GM18498 (cell line): ENCODE results near the gene PRKD1.

Source experiments
- ATAC-seq: cut with Tn5 transposase; IDR thresholded peaks from one replicate; pipeline ENCODE4 v1.9.1; 2021; ENCODE audit warnings: mild to moderate bottlenecking, moderate library complexity; ENCODE audit not compliant: unreplicated experiment

The PRKD1 gene

DNA sequence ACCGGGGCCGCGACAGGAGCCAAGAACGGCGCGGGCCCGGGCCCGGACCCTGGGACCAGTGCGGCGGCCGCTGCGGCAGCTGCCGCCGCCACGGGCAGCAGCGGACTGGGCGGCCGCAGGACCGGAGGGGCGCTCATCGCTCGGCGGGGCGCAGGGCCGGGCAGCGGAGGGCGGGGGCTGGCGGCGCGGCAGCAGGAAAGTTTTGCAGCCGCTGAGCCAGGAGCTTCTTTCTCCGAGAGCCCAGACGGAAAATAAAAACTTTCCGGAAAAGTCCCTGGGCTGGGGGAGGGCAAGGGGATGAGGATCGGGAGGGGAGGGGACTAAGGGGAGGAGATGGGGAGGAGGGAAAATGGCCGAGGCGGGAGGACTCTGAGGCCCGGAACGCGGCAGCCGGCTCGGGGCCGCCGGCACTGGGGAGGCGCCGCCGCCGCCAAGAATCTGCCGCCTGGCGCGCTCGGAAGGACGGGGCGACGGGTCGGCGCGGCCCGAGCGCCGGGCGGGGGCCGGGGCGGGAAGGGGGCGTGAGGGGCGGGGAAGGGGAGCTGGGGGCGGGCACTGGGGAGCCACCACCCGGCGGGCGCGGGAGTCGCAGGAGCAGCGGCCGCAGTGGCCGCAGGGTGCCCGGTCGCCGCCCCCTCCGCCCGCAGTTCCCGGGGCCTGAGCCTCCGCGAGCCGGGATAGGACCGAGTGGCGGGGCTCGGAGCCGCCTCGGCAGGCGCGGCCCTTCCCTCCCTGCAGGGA is at the start of gene PRKD1:
Gene PRKD1, minus strand, starts transcription at position 472 of the 741 bp plus-strand sequence.
- peak; percentile 57 for ATAC-seq

DNA sequence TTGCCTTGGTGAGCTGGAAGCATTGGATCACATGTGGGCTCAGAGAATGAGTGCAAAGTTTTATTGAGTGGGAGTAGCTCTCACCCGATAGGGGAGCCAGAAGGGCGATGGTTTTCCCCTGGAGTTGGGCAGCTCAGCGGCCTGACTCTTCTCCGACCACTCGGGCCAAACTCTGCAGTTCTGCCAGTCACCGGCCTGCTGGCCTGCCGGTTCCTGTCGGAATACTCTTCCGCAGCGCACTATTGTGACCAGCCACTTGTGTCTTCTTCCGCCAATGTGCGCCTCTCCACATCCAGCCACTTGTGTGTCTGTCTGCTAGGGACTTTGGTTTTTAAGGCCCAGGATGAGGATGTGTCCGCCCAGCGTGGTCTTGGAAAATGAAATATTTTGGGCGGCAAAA is 43.5 kb upstream of the PRKD1 start:
- no peak for ATAC-seq

DNA sequence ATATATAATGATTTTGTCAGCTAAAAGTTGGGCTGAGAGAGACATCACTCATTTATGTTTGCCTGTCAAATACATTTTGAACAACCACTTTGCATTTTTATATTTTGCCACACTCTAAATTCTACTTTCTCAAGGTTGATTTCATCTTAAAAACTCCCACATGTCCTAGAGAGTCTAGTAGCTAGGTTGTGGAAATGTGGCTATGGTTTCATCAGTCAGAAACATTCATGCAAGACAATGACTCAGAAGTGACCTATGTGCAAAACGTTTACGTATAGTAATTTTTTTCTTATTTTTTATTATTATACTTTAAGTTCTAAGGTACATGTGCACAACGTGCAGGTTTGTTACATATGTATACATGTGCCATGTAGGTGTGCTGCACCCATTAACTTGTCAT is 27.4 kb upstream of the PRKD1 start:
- no peak for ATAC-seq

DNA sequence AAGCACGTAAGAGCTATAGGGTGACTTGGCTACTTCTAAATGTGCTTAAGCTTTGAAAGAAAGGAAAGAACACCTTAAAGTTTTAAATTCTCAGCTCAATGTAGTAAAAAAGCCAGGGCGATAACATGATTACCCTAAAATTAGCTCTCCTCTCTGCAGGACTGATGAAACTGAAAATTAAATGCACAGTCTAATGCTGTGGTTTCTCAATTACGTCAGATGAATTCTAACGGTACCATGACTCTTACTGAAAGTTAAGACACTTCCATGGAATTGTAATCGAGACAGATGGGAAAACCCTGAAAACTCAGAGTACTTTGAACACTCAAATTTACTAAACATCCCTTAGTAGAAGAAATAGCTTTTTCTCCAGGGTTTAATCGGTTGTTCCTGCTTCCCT is 25.9 kb upstream of the PRKD1 start:
- no peak for ATAC-seq

DNA sequence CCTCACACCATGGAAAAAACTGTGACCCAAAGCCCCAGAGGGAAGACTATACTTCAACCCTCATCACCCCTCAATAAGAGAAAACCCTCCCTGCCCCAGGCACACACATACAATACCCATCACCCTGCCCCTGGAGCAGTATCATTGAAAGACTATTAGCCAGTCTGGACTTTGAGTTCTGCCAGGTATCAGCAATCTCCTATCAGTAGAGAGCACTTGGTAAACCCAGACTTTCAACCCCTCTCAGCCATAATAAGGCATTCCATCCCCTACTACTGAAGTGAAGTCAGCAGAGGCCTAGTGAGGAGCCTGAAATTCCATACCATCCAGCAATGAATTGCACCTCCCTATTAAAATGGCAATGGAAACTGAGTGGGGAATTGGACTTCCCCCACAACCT is 16.4 kb upstream of the PRKD1 start:
- ATAC-seq: no peak

DNA sequence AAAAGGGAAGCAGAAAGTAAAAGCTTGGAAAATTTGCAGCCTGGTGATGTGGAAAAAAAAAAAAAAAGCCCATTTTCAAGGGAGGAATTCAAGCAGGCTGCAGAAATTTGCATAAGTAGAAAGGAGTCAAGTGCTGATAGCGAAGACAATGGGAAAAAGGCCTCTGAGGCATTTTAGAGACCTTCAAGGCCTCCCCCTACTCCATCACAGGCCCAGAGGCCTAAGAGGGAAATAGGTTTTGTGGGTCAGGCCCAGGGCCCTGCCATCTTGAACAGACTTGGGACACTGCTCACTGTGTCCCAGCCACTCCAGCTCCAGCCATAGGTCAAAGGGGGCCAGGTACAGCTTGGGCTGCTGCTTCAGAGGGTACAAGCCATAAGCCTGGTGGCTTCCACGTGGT is 13.8 kb upstream of the PRKD1 start:
- no peak for ATAC-seq

DNA sequence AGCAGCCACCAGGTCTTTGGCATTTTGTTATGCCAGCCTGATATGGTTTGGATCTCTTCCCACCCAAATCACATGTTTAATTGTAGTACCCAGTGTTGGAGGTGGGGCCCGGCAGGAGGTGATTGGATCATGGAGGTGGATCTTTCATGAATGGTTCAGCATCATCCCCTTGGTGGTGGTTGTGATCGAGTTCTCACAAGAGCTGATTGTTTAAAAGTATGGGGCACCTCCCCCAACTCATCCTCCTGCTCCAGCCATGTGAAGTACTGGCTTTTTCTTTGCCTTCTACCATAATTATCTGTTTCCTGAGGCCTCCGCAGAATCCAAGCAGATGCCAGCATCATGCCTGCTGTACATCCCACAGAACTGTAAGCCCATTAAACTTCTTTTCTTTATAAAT is 12.8 kb upstream of the PRKD1 start:
- ATAC-seq: no peak

DNA sequence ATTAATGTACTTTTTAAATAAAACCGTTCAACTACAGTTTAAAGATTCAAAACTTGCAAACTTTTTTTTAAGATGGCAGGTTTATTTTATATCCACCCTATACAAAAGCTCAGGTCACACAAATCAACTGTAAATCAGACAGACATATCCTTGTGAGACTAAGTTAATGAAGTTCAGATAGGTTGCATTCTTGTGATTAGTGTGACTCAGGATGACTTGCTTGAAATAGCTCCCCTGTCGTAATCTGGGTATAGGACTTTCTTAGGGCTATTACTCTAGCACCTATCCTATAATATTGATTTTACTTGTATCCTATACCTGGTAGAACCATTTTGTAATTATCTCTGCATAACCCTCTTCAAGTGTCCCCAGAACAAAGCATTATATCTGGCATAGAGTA is 9.5 kb upstream of the PRKD1 start:
- ATAC-seq: no peak

DNA sequence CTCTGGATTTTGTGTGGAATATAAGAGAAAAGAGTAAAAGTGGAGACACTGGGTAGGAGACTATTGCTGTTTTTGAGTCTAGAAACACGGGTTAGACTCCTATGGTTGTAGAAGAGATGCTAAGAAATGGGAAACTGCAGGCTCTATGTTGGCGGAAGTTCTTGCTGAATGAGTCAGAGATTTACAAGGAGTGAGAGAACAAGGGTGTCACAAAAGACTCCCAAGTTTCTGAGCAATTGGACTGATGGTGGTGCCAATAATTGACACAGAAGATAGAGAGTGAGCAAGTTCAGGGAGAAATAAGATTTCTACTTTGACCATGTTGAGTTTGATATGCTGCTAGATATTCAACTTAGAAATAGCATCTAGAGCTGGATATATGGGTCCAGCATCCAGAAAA is 2.6 kb upstream of the PRKD1 start:
- no peak for ATAC-seq

DNA sequence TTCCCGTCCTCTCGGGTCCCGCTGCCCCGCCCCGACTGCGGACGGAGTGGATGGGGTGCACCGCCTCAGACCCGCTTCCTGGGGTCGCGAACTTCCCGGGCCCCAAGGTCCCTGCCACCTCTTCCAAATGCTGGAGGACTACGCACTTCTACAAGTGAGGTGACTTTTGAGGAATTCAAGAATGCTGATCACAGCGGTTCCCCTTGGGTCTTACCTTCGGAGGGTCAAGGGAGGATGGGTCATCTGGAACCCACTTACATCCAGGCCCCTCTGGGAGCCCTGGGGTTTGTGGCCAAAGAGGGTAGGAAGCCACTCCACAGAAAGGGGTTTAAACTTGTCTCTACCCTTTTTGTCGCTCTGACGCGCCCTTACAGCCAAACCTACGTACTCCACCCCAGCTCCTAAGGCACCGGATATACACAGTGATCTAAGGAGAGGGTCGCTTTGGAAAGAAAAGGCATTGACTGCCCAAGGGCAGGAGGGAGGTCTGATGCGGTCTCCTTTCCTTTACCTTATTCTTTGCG is 532 bp upstream of the PRKD1 start:
- ATAC-seq: no peak

DNA sequence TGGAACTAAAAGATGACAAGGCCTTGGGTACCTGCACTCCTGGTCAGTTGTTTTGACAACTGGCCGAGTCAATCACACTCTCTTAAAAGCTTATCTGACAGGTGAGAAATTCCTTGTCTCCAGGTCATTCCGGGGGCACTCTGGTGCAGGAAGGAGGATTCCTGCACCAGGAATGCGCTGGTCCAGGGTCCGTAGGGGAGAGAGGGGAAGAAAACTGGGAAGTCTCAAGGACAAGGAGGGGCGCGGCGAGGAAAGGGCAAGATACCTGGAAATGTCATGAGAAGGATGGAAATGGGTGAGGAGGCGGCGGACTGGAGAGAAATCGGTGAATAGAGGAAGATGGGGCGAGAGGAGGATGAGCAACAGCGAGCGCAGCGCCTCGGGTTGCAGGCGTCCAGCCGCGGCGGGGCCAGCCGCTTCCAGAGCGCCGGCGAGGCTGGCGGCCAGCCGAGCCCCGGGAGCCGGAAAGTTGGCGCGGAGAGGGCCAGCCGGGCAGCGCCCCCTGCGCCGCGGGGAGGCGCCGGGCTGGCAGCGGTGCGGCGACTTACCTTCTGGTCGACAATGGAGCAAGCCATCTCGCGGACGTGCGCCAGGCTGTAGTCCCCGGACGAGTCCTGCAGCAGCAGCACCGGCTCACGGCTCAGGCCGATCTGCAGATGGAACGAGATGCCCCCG is 809 bp downstream of the PRKD1 start:
- ATAC-seq: peak; percentile 61

DNA sequence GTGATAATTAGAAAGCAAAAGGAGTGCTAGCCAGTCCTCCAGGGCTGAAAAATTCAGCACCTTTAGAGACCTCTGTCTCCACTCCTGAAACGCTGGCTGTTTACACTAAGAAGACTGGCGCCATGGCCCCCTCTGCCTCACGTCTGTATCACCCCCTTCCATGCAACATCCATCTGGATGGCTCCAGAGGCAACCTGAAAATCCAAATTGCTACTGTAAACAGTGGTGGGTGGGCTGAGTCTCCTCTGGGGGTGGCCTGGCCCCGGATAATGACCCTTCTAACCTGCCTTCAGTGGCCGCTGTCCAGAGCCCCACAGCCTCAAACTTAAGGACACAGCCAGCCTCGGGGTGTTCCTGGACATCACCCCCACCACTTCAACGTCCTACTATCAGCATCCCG is 1.4 kb downstream of the PRKD1 start:
- no peak for ATAC-seq

DNA sequence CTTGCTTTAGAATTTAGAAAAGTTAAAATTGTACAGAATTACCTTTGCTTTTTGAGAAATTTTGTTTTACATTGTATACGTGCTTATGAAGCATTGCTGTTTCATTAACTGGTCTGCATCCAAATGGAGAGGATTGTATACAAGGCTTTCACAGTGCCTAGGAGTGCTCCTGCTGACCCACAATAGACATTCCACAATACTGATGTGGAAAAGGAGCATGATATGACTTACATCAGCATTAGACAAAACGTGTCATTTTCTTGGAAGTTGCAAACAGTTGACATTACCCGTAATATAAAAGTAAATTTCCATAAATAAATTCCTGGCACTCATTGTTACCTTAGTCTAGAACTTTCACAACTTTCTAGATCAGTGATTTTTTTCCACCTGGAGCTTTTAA is 1.9 kb downstream of the PRKD1 start:
- ATAC-seq: no peak

DNA sequence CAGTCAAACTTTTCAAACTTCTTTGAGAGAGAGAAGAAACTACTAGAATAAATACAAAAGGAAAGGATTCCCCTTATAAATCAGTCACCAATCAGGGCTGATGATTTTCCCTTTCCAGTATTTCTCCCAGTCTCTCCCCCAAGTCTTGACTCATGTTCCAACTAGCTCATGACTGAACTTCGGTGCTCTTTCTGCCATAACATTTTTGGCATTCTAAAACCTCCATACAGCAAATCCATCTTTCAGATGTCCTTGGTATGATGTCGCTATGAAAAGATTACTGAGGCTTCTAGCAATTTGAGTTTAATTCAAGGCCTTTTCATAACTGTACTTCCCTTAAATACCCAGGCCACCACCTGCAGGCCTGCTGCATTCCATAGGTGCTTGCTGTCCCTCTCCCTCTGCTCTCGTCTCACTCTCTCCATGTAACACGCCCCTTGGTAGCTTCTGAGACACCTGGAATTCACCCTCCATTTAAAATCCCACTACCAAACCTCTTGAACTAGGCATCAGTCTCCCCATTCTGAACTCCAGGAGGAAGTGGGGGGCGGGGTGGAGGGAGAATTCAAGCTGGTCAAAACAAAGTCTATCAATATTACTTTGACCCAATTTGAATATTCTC is 2.4 kb downstream of the PRKD1 start:
- ATAC-seq: no peak

DNA sequence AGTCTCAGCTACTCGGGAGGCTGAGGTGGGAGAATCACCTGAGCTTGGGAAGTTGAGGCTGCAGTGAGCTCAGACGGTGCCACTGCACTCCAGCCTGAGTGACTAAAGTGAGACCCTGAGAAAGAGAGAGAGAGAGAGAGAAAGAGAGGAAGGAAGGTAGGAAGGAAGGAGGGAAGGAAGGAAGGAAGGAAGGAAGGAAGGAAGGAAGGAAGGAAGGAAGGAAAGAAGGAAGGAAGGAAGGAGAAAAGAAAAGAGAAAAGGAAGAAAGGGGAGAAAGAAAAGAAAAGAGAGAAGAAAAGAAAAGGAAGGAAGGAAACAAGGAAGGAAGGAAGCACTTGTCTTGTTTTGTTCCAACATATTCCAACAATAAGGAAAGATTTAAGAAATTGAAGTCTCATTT is 7.8 kb downstream of the PRKD1 start:
- ATAC-seq: no peak

DNA sequence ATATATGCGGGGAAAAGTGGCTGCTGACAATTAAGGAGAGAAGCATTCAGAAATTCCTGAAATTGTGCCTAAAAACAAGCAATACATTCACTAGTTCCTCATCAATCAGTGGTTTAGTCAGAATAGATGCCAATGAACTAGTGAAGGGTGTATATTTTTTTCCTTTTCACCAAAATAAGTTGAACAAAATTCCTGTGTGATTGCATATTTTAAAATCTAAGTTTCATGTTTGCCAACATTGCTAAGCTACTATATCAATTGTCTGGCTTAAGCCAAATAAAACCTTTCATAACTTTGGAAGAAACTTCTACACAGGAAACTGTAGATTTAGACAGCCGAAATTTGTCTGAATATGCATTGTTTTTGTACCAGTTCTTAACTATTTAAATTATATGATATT is 8.7 kb downstream of the PRKD1 start:
- ATAC-seq: no peak

DNA sequence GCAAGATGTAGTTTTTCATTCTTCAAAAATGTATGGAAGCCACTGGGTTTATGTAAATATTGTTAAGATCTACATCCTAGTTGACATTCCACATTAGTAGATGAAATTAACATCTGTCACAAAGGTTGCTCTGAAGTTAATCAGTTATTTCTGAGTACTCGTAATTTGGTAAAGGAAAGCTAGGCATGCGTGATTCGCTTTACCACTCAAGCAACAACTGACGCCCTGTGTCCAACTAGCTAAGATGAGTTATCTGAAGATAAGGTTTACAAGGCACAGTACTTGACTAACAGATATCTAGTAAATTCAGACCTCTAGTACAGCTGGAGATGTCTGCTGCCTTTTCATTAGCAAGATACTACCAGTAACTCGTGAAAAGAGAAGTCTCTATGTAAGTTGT is 14.1 kb downstream of the PRKD1 start:
- ATAC-seq: no peak

DNA sequence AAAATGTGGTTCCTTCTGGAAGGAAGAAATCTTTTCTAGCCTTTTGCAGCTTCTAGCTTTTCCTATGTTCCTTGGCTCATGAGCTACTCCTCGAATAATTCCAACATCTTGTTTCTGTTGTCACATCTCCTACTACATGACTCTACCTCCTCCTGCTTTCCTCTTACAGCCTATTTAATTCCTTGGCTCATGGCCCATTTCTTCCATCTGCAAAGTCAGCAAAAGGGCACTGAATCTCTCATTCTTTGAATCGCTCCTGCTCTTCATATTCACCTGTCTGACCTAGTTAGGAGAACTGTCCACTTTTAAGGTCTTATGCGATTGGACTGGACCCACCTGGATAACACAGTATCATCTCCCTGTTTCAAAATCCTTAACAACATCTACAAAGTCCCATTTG is 15.8 kb downstream of the PRKD1 start:
- no peak for ATAC-seq

DNA sequence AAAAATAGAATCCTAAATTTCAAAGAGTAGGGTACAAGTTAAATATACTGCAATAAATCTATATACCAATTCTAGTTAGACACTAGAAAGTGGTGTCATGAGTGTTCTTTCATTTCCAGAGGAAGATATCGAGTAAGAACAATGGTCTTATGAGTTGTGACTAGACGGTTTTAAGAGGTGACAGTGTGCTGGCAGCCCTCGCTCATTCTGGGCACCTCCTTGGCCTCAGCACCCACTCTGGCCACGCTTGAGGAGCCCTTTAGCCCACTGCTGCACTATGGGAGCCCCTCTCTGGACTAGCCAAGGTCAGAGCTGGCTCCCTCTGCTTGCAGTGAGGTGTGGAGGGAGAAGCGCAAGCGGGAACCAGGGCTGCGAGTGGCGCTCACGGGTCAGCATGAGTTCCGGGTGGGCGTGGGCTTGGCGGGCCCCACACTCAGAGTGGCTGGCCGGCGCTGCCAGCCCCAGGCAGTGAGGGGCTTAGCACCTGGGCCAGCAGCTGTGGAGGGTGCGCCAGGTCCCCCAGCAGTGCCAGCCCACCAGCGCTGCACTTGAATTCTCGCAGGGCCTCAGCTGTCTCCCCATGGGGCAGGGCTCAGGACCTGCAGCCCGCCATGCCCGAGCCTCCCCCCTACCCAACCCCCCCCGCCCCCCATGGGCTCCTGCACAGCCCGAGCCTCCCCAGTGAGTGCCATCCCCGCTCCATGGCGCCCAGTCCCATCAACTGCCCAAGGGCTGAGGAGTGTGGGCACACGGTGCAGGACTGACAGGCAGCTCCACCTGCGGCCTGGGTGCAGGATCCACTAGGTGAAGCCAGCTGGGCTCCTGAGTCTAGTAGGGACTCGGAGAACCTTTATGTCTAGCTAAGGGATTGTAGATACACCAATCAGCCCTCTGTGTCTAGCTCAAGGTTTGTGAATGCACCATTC is 18.7 kb downstream of the PRKD1 start:
- no peak for ATAC-seq

DNA sequence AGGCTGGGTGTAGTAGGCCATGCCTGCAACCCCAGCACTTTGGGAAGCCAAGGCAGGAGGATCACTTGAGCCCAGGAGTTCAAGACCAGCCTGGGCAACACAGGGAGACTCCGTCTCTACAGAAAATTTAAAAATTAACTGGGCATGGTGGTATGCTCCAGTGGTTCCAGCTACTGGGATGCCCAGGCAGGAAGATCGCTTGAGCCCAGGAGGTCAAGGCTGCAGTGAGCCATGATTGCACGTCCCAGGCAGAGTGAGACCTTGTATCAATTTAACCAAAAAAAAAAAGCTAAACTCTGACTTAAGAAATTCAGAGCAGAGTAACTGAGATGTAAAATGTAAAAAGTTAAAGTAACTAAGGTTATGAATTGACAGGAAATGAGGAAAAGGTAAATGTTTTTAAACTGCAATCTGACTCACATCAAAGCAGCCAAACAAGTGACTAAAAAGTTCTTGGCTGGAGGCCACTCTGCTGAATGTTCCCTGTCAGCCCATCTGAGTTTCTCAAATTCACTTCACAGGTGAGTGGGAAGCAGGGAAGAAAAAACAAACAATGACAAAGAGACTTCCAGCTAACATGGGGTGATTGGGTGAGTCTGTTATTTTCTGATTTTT is 21.3 kb downstream of the PRKD1 start:
- no peak for ATAC-seq

DNA sequence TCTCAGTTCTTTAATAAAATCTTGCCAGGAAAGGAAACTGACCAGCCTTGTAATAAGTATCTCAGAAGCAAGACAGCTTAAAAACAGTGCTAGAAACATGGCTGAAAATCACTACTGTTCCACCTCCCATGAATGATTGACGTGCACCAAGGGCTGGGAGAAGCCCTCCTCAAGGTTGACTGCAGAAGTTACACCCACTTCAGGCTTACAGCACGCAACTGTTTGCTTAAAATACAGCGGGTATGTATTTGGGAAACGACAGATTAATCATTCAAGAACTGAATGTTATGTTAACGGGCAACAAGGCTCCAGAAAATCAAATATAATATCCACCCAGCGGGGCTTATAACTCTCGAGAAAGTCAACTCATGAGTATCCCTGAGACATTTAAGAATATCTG is 22.1 kb downstream of the PRKD1 start:
- ATAC-seq: no peak
